ENCODE data around the gene TET2.

The TET2 gene

GRCh38 chr4:105192910-105193309, 46.2 kb downstream of the TET2 start:
- H3K4me3 ChIP-seq (ENCODE audit: low read depth, low read length), result no peak overlapping the region
- TF ChIP-seq CTCF (IDR thresholded peaks at IDR 0.05; ENCODE audit: low read depth, low read length), result no peak

- H3K4me3 ChIP-seq (ENCODE audit: low read depth, low read length), result no peak overlapping the region
- TF ChIP-seq CTCF (IDR thresholded peaks at IDR 0.05; ENCODE audit: low read depth, low read length), result no peak
Measured at GRCh38 chr4:105193536-105193935, 46.9 kb downstream of the TET2 start.

GRCh38 chr4:105194328-105195231, 47.9 kb downstream of the TET2 start:
- no peak for TF ChIP-seq CTCF (IDR thresholded peaks at IDR 0.05; ENCODE audit: low read depth, low read length)
- H3K4me3 ChIP-seq (ENCODE audit: low read depth, low read length), result no peak overlapping the region

GRCh38 chr4:105196523-105197145, 50.0 kb downstream of the TET2 start:
- no peak; the same call in 1 of the 2 replicates for TF ChIP-seq CTCF (IDR thresholded peaks at IDR 0.05; ENCODE audit: low read depth, low read length)
- H3K4me3 ChIP-seq (ENCODE audit: low read depth, low read length), result no peak overlapping the region

- no peak overlapping the region for H3K4me3 ChIP-seq (ENCODE audit: low read depth, low read length)
- TF ChIP-seq CTCF (IDR thresholded peaks at IDR 0.05; ENCODE audit: low read depth, low read length), result no peak
Measured at GRCh38 chr4:105197777-105198176, 51.1 kb downstream of the TET2 start.

GRCh38 chr4:105198541-105198940, 51.9 kb downstream of the TET2 start:
- TF ChIP-seq CTCF (IDR thresholded peaks at IDR 0.05; ENCODE audit: low read depth, low read length), result no peak
- no peak overlapping the region for H3K4me3 ChIP-seq (ENCODE audit: low read depth, low read length)

- TF ChIP-seq CTCF (IDR thresholded peaks at IDR 0.05; ENCODE audit: low read depth, low read length), result no peak
- no peak overlapping the region for H3K4me3 ChIP-seq (ENCODE audit: low read depth, low read length)
Measured at GRCh38 chr4:105206214-105206613, 59.5 kb downstream of the TET2 start.
